VCaP (cell line): Measurements from ENCODE around the gene CHML.

Source experiments
- H3K27ac ChIP-seq: fragments of 450-650 bp; 2 replicates; pipeline ENCODE4 v1.5.1; 2017
- TF ChIP-seq, protein P1 (sequence below): fragments of 450-650 bp; conservative IDR thresholded peaks from 2 replicates; pipeline ENCODE4 v1.5.1; 2017; ENCODE audit warnings: mild to moderate bottlenecking, moderate library complexity

The CHML gene

DNA sequence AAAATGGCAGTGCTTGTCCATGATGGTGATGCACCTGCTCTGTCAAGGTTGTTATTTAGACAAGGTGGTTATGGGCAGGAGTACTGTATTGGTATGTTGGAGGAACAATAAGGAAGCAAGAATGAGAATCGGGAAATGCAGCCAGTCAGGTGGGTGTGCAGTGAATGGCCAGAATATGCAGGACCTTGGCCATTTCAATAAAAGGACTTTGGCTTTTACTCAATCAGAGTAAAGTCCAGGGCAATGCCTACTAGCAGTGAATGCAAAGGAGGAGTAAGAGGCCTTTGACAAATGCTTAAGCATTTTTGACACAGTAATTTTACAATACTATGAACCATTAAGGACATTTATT is 2.4 kb upstream of the CHML start:
- TF ChIP-seq, protein P1, sequence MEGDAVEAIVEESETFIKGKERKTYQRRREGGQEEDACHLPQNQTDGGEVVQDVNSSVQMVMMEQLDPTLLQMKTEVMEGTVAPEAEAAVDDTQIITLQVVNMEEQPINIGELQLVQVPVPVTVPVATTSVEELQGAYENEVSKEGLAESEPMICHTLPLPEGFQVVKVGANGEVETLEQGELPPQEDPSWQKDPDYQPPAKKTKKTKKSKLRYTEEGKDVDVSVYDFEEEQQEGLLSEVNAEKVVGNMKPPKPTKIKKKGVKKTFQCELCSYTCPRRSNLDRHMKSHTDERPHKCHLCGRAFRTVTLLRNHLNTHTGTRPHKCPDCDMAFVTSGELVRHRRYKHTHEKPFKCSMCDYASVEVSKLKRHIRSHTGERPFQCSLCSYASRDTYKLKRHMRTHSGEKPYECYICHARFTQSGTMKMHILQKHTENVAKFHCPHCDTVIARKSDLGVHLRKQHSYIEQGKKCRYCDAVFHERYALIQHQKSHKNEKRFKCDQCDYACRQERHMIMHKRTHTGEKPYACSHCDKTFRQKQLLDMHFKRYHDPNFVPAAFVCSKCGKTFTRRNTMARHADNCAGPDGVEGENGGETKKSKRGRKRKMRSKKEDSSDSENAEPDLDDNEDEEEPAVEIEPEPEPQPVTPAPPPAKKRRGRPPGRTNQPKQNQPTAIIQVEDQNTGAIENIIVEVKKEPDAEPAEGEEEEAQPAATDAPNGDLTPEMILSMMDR = no peak
- no peak overlapping the region for H3K27ac ChIP-seq

DNA sequence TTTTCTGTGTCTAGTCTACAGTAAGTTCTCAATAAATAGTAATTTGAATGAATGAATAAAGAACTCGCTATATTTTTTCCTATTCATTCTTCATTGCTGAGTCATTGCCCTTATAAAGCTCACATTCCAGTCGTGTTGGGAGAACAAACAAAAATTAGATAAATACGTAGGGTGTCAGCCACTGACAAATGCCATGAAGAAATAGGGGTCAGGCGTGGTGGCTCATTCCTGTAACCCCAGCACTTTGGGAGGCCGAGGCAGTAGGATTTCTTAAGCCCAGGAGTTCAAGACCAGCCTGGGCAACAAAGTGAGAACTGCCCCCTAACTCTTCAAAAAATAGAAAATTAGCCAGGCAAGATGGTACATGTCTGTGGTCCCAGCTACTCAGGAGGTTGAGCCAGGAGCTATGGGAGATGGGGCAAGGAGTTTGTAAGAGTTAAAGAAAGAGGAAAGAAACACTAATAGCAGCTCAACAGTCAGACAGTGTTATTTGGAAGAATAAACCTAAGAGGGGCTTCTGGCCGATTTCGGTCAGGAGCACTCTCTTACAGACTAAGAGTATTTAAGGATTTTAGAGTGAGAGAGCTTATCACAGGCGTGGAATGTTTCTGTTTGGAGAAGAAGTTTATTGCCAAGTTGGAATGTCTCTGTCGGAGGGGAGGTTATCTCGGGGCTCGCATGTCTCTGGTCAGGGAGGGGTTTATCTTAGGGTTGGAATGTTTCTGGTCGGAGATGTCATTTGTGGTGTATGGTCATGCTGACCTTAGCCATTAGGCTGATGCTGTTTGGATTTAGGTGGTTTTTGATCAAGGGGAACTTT is 1.8 kb upstream of the CHML start:
- no peak overlapping the region for H3K27ac ChIP-seq
- TF ChIP-seq, protein P1 = no peak

DNA sequence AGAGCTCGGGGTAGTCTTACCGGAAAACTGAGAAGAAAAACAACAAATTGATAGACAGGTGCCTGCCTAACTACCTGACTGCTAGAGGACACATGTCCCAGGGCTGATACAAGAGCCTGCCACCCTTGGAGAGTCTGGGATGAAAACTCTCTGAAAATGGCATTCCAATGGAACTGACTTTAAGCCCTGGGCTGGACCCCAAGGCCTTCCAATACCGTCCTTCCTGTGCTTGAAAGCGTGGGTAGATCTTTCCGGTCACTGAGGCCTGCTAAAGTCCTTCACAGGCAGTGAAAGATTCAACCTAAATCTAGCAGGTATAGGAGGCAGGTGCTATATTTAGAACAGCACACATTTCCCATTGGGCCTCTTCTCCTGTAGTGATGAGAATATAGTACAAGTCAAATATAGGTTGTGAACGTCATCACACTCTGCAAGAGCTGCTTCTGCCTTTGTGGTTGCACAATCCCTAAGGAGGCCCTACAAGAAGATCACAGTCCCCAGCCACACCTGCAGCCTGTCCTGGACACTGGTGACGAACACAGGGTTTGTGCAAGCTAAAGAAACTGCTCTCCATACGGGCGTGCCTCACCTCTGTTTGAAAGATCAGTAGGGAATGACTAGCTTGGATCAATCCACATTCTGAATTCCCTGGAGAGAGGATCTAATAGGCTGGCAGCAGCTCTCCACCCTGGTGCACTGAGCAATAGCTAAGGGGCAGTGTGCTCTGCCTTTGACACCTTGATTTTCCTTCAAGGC is 876 bp upstream of the CHML start:
- peak overlapping the region; percentile 71 for H3K27ac ChIP-seq
- TF ChIP-seq, protein P1 = no peak

DNA sequence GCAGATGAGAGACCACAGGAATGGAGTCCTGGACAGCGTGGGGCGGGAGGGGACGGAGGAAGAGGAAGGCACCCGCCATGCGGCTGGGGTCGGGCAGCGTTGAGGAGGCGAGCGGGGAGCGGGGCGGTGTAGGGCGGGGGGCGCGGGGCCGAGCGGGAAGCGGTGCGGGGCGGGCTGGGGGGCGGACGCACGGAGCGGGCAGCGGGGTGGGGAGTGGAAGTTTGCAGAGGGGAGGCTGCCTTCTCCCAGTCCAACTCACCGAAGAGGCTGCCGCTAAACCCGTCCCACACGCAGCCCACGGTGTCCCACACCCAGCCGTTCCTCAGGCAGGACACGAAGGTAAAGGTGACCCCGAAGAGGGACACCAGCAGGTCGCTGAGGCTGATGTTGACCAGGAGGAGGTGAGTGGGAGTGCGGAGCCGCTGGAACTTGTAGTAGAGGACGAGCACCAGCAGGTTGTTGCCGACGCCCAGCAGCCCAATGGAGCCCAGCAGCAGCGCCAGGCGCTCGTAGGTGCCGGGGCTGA is 483 bp downstream of the CHML start:
- H3K27ac ChIP-seq = peak overlapping the region; percentile 71
- TF ChIP-seq, protein P1 = no peak; the same call in 1 of the 2 replicates

DNA sequence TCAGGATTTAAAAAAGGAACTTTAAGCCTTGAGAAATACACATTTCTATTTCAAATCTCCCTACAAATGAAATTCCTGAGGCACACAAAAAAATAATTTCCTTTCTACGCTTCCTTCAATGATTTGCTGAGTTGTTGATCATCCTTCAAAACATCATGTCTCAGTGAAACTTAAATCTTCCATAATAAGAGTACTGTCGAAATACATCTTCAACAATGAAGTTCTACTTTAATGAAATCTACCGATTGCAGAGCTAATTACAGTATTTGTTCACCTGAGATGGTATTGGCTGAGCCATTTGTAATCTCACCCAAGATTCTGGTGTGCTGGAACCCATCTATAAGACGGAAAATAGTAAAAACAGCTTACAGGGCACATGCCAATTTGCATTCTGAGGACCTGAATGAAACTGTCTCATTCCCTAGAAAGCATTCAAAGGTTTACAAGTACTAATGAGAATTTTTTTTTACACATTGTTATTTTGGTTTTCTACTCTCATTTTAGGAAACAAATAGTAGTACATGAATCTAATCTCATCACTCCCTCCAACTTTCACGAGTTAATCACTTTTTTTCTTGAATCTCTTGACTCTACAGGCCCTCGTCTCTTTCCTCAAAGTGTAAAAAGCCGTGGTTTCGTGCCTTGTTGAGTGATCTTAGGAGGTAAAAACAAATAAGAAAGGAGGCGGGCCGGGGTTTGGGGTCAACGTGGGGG is 1.1 kb downstream of the CHML start:
- TF ChIP-seq, protein P1 = no peak
- peak overlapping the region; percentile 71; the same call in 1 of the 2 replicates for H3K27ac ChIP-seq

DNA sequence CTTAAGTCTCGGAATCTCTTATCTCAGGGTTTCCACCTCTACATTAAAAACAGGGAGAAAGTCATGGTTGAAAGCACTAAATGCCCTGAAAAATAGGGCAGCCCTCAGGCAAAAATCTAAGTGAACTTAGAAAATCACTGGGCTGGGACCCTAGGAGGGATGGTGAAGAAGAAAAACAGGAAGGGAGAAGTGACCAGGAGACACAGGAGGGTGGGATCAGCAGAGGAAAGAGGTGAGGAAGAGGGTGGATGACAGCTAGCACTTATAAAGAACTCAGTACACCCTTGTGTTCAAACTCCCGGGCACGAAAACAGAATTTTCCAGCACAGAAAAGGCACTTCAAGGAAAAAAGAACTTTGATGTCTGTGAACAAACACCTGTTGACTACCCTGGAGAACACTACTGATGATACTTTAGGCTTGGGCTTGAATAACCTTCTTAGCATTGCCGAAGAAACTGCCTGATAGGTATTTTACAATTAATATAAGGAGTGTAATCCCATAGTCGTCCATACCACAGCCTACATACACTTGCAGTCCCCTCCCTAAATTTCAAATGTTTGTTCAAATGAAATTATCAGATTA is 2.0 kb downstream of the CHML start:
- TF ChIP-seq, protein P1 = no peak
- H3K27ac ChIP-seq = no peak overlapping the region
